Fibroblast of gingiva (primary cell): Measurements from ENCODE around the gene NTM.

Source experiments
- DNase-seq: peaks from one replicate; pipeline ENCODE4 v3.0.0-alpha.2; 2011; ENCODE audit warnings: low read depth

Gene NTM

DNA sequence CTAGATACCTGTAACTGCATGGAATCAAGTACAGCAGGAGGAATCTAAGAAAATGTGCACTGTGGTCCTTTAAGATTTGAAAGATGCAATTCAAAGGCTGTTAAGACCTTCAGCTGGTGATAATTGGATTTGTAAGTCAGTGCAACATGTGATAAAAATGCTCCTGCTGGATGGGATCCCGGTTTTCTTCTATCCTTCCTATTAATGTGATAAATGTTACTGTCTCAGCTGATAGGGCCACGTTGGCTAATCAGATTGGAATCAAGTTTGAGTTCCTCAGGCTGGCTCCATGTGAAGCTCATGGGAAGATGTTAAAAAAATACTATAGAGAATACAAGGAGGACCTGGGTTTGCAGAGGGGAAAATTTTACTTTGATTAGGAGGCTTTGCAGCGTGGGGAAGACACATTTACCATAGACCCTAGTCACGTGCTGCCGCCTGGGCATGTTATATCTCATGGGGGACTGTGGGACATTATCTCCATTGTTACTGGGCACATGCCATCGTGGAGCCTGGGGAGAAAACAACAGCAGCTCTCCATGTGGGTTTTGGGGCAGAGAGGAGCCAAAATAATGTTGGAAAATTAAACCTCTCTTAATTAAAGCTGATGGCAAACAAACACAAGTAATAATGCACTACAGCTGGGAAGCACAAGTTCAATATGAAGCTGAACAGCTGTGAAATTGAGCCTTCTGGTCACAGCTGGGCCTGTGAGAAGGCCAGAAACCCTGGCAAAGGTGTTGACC lies 652.5 kb downstream of the NTM start:
- DNase-seq = peak; percentile 35

DNA sequence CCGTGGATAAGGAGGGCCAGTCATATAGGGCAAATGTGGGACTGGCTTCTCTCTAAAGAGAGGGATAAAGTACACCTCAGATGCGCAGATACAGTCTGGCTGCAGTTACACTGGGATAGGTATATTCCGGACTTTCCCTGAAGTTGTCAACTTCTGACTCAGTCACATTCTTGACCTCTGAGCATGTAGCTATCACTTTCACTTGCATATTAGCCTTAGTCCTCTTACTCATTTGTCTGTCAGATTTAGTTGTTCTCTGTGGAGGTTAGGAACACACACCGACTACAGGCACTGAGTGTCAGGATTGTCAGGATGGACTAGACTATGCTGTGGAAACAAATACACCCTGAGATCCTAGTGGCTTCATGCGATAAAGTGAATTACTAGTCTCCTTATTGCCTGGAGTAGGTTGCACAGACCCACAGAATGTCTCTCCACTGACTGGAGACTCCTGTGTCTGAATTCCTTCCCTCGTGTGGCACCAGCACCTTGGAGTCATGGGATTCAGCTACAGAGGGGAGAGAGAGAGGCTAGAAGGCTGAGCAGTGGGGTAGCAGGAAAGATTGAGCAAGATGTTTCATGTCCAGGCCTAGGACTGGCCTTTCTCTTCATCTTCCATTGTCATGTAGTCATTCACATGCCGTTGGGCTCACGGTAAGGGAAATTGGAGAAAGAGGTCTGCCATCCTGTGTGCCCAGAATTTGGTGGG lies 654.3 kb downstream of the NTM start:
- peak; percentile 59 for DNase-seq

DNA sequence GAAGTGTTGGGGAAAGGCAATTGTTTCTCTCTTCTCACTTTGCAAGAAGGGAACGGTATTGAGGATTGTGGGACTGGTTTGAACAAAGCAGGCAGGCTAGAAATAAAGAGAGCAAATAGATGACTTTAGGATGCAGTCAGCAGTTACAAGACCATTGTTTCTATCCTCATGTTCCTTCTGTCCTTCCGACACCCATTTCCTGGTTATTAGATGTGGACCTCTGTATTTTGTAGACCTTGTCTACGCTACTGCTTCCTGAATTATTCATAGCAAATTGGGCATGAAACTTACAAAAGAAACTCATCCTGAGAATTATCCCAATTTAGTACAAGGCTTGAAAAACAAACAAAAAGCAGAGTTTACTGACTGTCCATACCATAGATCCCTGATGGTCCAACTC lies 656.3 kb downstream of the NTM start:
- DNase-seq = no peak

DNA sequence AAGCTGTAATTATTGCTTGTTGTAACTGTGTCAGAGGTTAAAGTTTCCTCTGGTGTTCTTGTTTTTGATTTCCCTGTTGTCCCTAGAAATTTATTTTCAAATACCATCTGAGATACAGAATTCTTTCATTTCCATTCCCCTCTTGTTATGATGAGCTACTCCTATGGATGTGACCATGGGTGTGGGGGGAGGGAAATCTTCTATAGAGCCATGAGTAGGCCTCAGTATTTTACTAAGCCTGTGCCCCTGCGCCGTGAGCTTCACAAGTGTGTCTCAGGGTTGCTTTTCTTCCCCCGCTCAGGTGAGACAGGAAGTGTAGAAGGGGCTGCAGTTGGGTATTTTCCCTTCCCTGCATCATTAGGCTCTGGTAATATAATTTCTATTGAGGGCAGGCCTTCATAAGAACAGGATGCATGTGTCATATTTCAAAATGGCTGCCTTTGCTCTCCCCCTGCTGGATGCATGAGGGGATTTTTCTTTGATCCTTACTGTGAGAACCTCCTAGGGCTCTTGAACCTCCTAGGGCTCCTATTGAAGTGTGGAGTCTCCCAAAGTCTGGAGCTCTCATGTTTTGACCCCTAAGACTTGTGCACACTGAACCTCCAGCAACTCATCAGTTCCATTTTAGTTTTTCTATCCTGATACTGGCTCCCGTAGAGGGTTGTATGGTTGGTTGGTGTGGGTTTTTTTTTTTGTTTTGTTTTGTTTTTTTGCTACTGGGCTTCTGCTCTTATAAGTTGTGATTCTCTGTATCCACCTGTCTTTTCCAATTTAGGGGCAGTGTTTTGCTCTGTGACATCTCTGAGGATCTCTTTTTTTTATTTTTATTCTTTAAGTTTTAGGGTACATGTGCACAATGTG lies 658.2 kb downstream of the NTM start:
- DNase-seq = no peak

DNA sequence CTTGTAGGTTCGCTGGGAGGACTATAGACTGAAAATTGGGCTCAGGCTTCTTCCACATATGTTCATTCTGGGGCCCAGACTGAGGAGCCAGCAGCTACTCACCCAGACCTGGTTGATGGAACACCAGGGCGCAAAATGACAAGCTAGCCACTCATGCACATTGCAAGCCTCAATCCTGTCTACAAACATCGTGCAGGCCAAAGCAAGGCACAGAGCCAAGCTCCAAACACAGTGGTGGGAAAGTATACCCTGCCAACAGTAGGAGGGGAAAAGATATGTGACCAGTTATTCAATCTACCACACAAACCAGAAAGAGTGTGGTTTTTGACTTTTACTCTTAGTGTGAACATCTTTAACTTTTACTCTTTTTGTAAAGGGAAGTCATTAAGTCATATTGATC lies 660.5 kb downstream of the NTM start:
- no peak for DNase-seq

DNA sequence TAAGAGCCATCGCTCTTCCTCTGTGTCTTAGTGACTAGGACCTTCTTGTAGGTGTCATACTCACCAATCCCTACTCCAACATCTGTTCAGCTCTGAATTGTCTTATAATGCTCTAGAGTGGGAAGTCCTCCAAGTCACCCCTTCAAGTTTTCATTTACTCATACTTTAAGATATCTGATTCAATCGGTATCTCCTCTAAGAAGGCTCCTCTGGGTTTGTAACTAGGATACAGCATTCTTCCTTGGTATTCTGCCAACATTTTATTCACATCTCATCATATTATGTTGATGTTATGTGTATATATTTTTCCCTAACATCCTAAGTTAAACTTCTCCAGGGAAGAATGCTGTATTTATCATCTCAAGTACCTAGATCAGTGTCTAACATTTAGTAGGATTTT lies 662.1 kb downstream of the NTM start:
- DNase-seq = peak; percentile 37

DNA sequence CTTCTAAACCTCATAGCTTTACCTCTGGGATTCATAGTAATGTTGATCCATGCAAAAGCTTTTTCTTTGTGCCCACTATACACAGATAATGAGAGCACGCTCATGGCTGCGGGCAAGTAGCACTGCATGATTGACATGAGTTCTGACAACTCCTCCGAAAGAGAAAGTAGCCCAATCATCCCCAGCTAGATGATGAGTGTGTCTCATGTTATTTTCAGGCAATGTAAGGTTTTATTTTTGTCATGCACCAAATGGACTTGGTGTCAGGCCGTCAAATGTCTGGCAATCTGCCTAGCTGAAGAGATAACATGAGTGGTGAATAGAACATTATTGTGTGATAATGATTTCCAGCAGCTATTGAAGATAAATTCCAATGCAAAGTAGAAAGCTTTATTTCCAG lies 662.6 kb downstream of the NTM start:
- no peak for DNase-seq

DNA sequence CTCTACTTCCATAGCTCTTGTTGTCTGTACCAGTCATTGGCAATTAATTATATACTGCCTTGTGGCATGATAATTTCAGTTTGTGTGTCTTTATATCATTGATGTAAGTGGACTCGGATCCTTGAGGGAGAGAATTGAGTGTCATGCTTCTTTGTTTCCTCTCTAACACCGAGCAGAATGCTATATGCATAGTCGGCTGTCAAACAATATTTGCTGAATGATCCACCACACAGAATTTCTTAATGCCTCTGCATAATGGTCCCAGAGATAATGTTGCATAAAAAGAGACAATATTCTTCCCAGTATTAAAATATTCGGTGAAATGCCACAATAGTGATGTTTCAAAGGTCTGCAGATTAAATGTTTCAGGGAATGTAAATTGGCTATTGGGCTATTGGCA lies 664.8 kb downstream of the NTM start:
- DNase-seq = no peak

DNA sequence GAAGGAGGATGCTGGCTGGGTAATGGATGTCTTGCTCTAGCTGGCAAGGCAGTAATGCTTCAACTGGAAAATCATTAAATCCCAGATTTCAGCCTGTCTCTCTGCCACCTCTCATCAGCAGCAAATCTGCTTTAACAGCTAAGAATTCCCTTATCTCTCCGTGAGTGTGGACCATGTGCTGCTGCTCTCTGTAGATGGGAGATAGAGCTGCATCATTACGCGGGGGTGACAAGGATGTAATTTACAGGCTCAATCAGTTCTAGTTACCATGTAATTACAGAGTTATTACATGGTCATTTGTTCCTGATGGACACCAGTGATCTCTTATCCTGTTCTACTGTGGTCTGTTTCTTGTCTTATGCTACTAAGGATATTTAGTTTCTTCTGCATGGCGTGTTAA lies 665.4 kb downstream of the NTM start:
- no peak for DNase-seq

DNA sequence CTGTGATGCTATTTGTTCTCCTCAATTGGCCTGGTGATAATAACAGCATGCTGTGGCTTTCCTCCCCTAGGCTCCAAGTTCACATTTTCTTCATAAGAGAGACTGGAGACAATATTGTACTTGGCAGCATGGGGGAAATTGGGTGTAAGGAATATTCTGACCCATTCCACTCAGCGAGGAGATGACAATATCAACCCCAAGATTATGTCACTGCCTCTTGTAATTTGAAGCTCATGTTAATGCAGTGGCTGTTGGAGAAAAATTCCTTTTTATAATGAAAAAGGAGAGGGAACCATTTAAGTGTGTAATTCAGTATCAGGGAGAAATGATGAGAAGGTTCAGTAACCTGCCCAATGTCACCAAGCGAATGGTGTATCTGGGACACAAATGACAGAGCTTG lies 665.8 kb downstream of the NTM start:
- no peak for DNase-seq

DNA sequence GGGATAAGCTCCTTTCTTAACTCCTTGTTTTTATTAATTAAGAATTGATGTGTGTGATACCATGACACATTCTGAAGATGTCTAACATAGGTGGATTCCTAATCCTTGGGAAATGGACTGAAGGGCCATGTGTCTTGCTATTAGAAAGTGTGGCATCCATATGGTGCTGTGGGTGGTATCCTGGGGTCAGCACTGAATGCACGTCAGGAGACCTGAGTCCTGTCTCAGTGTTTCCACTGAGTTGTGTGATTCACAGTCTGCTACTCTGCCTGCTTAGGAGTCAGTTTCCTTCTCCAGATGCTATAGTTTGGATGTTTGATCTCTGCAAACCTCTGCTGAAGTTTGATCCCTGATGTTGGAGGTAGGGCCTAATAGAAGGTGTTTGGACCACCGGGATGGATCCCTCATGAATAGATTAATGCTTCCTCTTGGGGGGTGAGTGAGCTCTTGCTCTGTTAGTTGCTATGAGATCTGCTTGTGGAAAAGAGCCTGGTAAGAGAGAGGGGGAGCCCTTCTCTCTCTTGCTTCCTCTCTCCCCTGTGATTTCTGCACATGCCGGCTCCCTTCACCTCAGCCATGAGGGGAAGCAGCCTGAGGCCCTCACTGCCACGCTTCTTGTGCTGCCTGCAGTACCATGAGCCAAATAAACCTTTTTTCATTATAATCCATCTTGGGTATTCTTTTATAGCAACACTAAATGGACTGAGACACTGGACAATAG lies 666.5 kb downstream of the NTM start:
- no peak for DNase-seq

DNA sequence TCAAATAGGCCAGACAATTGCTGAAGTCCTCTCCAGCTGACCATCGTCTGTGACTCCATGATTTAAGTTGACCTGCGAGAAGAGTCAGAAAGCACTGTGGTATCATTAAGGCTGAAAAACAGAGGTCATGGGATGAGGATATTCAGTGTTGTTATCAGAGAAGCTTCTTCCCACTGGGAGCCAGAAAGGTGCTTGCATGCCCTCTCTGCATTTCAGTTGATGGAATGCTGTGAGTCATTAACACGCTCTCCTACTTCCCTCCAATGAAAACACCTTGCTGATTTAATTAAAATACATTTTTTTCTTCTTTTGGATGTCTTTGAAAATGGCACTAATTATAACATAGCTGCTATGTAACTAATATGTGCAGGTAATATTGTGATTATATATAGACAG lies 667.0 kb downstream of the NTM start:
- no peak for DNase-seq

DNA sequence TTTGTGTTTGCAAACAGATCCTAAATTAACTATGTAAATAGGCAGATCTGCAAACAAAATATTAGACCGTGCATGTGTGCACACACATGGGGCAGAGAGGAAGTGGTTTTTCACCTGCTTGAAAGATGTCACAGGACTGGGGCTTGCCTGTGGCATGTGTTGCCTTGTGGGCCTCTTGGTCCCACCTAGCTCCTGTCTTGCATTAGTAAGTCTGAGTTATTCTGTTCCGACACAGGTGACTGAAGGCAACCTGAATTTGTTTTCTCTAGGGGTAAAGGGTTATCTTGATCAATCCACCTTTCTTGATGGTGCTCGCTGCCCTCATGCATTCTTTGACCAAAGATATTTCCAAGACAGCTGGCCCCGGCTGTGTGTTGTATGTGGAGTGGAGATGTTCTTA lies 667.5 kb downstream of the NTM start:
- DNase-seq = no peak

DNA sequence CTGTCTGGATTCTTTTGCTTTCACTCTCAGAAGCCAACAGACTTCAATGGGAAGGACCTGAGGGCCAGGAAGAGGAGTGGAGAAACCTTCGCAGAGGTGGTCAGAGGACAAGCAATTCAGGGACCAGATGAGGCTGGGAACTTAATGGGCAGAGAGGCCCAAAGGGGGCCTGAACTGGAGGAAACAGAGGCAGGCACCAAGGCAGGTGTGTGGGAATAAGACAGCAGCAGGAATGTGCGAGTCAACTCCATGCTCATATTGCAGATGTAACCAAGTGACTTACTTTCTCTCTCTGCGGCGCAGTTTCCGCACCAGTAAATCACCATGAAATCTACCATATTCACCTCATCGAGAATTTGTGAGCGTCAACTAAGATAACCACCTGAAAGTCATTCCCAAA lies 669.1 kb downstream of the NTM start:
- DNase-seq = no peak

DNA sequence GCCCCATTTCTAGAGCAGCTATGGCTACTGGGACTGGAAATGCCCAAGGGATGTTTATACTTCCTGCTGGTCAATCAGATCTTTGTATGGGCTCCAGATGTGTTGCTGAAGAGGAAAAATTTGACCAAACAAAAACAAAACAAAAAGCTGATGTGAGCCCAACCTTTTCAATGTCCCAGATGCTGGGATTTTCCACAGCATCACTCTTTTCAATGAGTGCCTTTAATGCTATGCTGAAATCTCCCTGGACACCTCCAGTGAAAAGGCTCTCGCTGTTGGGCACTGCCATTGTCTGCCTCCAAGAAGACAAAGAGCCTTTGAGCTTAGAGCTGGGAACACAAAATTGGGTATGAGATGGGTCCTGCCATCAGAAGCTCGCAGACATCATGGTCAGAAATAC lies 671.9 kb downstream of the NTM start:
- DNase-seq = no peak

DNA sequence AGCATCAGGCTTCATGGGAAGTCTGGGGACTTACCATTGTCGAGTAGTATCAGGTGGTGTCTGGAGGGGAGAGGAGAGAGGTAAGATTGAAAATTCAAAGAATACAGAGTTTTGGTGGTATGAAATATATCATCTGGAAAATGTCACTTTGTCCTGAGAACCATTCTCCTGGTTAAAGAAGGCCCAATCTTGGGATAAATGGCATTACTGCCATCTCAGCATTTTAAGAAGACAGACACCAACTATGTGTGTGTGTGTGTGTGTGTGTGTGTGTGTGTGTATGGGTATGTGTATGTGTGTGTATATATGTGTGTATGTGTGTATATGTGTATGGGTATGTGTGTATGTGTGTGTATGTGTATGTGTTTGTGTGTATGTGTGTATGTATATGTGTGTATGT lies 673.3 kb downstream of the NTM start:
- DNase-seq = no peak

DNA sequence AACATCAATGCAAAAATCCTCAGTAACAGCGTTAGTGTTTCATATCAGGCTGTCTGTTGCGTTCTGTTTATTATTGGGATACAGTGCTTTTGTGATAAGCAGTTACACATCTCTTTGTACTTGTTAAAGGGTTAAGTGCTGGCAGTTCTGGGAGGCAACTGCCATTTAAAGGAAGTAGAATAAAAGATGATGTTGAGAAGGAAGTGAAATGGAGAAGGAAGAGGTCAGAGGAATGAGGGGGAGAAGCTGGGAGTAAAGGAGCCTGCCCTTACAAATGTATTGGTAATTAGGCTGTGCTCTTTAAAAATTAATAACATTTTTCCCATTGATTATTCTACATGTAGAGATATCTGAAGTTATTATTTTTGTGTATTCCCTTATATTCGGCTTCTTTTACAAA lies 674.7 kb downstream of the NTM start:
- no peak for DNase-seq

DNA sequence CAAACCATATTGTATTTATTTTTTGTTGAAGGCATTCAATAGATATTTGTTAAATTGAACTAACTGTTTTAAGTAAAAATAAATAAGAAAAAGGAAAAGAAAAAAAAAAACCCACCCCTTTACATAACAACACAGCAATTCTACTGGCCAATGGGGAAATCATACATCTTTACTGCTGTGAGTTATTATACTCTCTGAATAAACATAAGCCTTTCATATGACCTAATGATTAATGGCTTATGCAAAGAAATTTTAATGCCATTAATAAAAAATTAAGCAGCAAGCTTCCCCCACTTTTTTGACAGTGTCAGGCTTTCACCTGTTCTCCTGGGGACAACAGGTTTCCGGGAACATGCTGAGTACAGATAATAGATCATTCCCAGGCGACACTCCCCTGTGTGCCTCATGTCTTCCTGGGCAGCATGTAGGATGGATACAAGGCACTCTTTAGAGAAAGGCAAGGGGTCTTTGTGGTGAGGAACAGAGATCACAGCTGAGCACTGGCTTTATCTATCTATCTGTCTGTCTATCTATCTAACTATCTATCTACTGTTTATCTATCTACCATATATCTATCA lies 676.0 kb downstream of the NTM start:
- DNase-seq = no peak

DNA sequence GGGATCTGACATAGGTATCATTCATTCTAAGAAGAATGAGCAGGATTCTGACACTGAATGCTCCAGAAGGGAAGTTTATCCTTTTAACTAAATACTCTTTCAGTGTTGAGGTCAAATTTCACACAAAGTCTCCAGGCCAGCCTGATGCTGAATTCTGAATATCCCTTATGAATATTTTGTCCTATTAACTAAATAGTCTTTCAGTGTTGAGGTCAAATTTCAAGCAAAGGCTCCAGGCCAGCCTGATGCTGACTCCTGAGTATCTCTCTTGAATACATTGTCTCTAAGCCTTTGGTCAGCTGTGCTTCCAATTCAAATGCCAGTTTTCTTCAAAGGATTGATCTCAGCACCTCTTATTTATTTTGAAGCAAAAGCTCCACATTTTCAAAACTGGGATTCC lies 676.8 kb downstream of the NTM start:
- DNase-seq = peak; percentile 35

DNA sequence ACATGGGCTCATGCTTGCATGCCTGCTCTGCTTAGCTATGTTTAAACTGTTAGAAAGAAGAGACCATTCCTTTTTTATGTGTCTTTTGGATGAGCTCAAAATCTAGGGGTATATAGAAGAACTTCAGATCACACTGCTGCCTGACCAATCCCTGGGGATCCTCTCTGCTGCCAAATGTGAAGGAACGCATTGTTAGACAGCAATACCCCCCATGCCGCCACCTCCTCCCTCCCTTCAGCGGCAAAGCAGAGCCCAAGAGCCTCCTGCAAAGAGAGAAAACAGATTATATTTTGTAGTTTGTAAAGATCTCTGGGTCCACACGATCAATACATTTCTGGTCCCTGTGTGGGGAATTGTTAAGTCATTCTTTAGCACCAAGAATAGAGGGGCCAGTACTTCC lies 677.6 kb downstream of the NTM start:
- no peak for DNase-seq

DNA sequence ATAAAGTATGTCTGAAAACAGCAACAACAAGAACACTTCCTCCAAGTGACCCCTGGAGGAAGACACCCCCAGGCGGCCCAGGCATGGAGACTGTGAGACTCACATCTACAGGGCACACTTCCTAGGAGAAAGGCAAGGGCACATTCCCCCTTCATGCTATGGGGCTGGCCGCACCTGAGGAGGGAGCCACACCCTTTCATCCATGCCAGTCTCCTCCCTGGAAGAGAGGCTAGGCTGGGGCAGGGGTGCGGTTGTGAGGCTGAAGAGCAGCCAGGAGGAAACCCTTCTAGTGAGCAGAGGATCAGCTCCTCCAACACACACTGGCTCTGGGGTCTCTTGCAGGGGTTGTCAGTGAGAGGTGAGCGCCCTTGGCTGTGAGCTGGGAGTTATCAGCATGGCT lies 678.8 kb downstream of the NTM start:
- DNase-seq = no peak

DNA sequence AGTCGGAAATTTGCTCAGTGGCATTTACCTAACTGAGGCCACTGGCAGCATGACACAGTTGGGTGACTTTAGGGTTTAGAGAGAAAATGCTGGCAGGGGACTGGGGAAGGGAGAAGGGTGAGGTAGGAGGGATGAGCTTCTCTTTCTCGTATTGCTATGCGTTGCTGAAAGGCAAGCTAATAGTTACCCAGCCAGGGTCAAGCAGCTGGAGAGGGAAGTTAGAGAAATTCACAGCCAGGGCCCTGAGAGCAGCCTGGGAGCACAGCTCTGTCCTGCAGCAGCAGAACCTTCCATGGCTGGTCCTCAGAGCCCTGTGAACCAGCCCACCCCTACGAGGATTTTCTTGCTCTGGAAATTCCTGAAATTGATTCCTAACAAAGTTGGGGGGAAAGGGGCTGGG lies 679.6 kb downstream of the NTM start:
- no peak for DNase-seq
